ENCODE data around the gene FRMD1.

- no peak for TF ChIP-seq POLR2A (IDR thresholded peaks at IDR 0.05)
- no peak for TF ChIP-seq CTCF (IDR thresholded peaks at IDR 0.05)
- TF ChIP-seq EP300 (IDR thresholded peaks at IDR 0.05) = no peak
These were observed 43.0 kb upstream of the FRMD1 start for GRCh38 chr6:168122011-168122410.
